CD14-positive monocyte (primary cell): ENCODE results near the gene SAP130. TPM values are rescaled to one million over a fixed set of nuclear protein-coding genes. Genes with fewer than 3 reads are reported as not detected.
A peak's percentile ranks its signal among the peaks of the same experiment; 100 is the strongest.

Experiments
- DNase-seq, 3 donors: peaks; one replicate each; pipeline ENCODE4 v3.0.0-alpha.2; 2011 to 2022
- H2AFZ ChIP-seq: 2 replicates; pipeline ENCODE4 v1.6.0; 2012; ENCODE audit warnings: mild to moderate bottlenecking, low read depth, low read length, inconsistent platforms; ENCODE audit not compliant: insufficient read depth, poor library complexity, severe bottlenecking
- H3K27ac ChIP-seq, 2 donors: 1 replicate in 1 of 2; 2 replicates in 1 of 2; pipeline ENCODE4 v1.5.1; 2012 to 2013; ENCODE audit warnings: low read length in 2 of 2, control low read depth in 1 of 2, inconsistent platforms in 1 of 2, low read depth in 1 of 2, mild to moderate bottlenecking in 1 of 2
- H3K27me3 ChIP-seq, 2 donors: one replicate each; pipeline versions ENCODE4 v1.6.0 to v1.6.1; 2011 to 2013; ENCODE audit warnings: low read length in 2 of 2; ENCODE audit not compliant: control insufficient read depth in 2 of 2, insufficient read depth in 2 of 2
- H3K36me3 ChIP-seq, 2 donors: replicated peaks in 1 of 2; 1 replicate in 1 of 2; 2 replicates in 1 of 2; pipeline versions ENCODE4 v1.5.1 to v1.6.1; 2012 to 2013; ENCODE audit warnings: low read length in 2 of 2, control low read depth in 1 of 2, inconsistent platforms in 1 of 2, mild to moderate bottlenecking in 1 of 2; ENCODE audit not compliant: insufficient read depth in 2 of 2, control insufficient read depth in 1 of 2
- H3K4me1 ChIP-seq, 2 donors: 1 replicate in 1 of 2; 2 replicates in 1 of 2; pipeline versions ENCODE4 v1.5.1 to v1.6.1; 2012 to 2013; ENCODE audit warnings: low read length in 2 of 2, control low read depth in 1 of 2, inconsistent platforms in 1 of 2, mild to moderate bottlenecking in 1 of 2, moderate library complexity in 1 of 2; ENCODE audit not compliant: insufficient read depth in 2 of 2, control insufficient read depth in 1 of 2
- H3K4me2 ChIP-seq: replicated peaks from 2 replicates; pipeline ENCODE3; 2012; ENCODE audit warnings: low read length, moderate library complexity, mild to moderate bottlenecking; ENCODE audit not compliant: poor library complexity, severe bottlenecking; ENCODE audit errors: extremely low read depth
- H3K4me3 ChIP-seq, 3 experiments: fragments of 200-600 bp in 1 of 3; sonication (generic) in 1 of 3; replicated peaks in 1 of 3; 1 replicate in 2 of 3; 2 replicates in 1 of 3; pipeline ENCODE4 v1.5.1; 2011 to 2013; ENCODE audit warnings: low read length in 3 of 3, mild to moderate bottlenecking in 3 of 3, control low read depth in 2 of 3, low read depth in 2 of 3, inconsistent platforms in 1 of 3, moderate library complexity in 1 of 3
- H3K79me2 ChIP-seq: 2 replicates; pipeline ENCODE4 v1.6.0; 2012; ENCODE audit warnings: mild to moderate bottlenecking, control low read depth, inconsistent platforms, low read length, moderate library complexity; ENCODE audit not compliant: insufficient read depth
- H3K9ac ChIP-seq: 2 replicates; pipeline ENCODE4 v1.6.0; 2017; ENCODE audit warnings: low read length, mild to moderate bottlenecking; ENCODE audit not compliant: insufficient read depth, poor library complexity, severe bottlenecking
- H3K9me3 ChIP-seq, 2 donors: replicated peaks in 1 of 2; 1 replicate in 1 of 2; 2 replicates in 1 of 2; pipeline versions ENCODE4 v1.5.1 to v1.6.1; 2012 to 2013; ENCODE audit warnings: low read length in 2 of 2, control low read depth in 1 of 2; ENCODE audit not compliant: control insufficient read depth in 1 of 2, insufficient read depth in 1 of 2
- H4K20me1 ChIP-seq: 2 replicates; pipeline ENCODE4 v1.6.0; 2012; ENCODE audit warnings: mild to moderate bottlenecking, low read length, control low read depth, moderate library complexity; ENCODE audit not compliant: insufficient read depth
- H3K27ac Mint-ChIP-seq, 7 donors: one replicate each; pipeline ENCODE4 v1.8.0; 2020; ENCODE audit warnings: mild to moderate bottlenecking in 7 of 7, mixed read lengths in 7 of 7, moderate library complexity in 6 of 7, inconsistent platforms in 2 of 7
- H3K27me3 Mint-ChIP-seq, 3 donors: one replicate each; pipeline ENCODE4 v1.8.0; 2021 to 2022; ENCODE audit warnings: low read depth in 3 of 3, mild to moderate bottlenecking in 3 of 3, mixed read lengths in 3 of 3, moderate library complexity in 3 of 3, inconsistent platforms in 1 of 3
- H3K36me3 Mint-ChIP-seq, 2 donors: one replicate each; pipeline ENCODE4 v1.8.0; 2020; ENCODE audit warnings: mixed read lengths in 2 of 2, inconsistent platforms in 1 of 2, mild to moderate bottlenecking in 1 of 2
- H3K4me1 Mint-ChIP-seq: one replicate; pipeline ENCODE4 v1.8.0; 2020; ENCODE audit warnings: mild to moderate bottlenecking, mixed read lengths
- H3K4me3 Mint-ChIP-seq, 2 donors: one replicate each; pipeline ENCODE4 v1.8.0; 2020; ENCODE audit warnings: mild to moderate bottlenecking in 2 of 2, mixed read lengths in 2 of 2, moderate library complexity in 1 of 2
- H3K9me3 Mint-ChIP-seq, 7 donors: one replicate each; pipeline ENCODE4 v1.8.0; 2020 to 2022; ENCODE audit warnings: mixed read lengths in 7 of 7, mild to moderate bottlenecking in 6 of 7, moderate library complexity in 6 of 7, inconsistent platforms in 2 of 7
- WGBS: methylation state at CpG from one replicate; pipeline ENCODE4 v1.1.5; 2013; ENCODE audit warnings: missing lambda C conversion rate; ENCODE audit not compliant: insufficient coverage; 5-methylcytosine and 5-hydroxymethylcytosine counted together
- intact Hi-C, 2 donors: fragments of 100-400 bp; cut with micrococcal nuclease; formaldehyde crosslinking; loops; one replicate each; pipeline versions ENCODE4 v1.15.0 to v1.15.1; 2023
- polyA plus RNA-seq, 3 donors: library from polyadenylated mRNA; depleted of rRNA in 1 of 3; unstranded in 2 of 3; stranded (reverse) in 1 of 3; fragments of 300-500 nt in 2 of 3; fragments of >200 nt in 1 of 3; fragmentation: Illumina TruSeq in 2 of 3; gene quantifications; 1 replicate in 2 of 3; 2 replicates in 1 of 3; pipeline ENCODE4 v1.2.3, GENCODE V29; 2012 to 2021
- TF ChIP-seq, protein P1 (sequence below): fragments of 200-600 bp; IDR thresholded peaks from one replicate; pipeline ENCODE4 v1.8.0; 2022; ENCODE audit warnings: antibody characterized with exemption, mild to moderate bottlenecking

SAP130 gene
- polyA plus RNA-seq, 3 donors: 2.8 to 16.4 (median 6.4) TPM

DNA sequence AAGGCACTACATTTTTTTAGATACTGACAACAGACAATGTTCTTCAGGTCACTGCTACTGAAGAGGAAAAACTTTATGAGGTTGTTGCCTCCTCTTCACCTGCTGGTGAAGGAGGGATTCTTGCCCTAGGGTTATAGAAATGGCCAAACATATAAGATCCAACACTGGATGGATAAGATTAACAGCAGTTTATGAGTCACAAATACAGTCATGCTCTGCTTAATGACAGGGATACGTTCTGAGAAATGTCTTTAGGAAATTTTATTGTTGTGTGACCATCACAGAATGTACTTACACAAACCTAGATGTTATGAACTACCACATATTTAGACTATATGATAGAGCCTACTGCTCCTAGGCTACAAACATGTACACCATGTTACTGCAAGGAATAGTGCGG, 84.7 kb downstream of the SAP130 start:
- no peaks in the 10 kb centered on the region for H3K4me1 Mint-ChIP-seq
- H3K36me3 Mint-ChIP-seq: peaks cover 65 to 73% of the 10 kb centered on the region in 2 donors
- DNase-seq: no peak
- no peak overlapping the region for H2AFZ ChIP-seq
- 100% methylated on average over 1 of the region's 2 CpGs for WGBS
- no peaks in the 10 kb centered on the region for H3K4me1 ChIP-seq
- H3K36me3 ChIP-seq: peaks cover 68 to 79% of the 10 kb centered on the region in 2 donors
- H3K27me3 ChIP-seq: no peaks in the 10 kb centered on the region
- TF ChIP-seq, protein P1, sequence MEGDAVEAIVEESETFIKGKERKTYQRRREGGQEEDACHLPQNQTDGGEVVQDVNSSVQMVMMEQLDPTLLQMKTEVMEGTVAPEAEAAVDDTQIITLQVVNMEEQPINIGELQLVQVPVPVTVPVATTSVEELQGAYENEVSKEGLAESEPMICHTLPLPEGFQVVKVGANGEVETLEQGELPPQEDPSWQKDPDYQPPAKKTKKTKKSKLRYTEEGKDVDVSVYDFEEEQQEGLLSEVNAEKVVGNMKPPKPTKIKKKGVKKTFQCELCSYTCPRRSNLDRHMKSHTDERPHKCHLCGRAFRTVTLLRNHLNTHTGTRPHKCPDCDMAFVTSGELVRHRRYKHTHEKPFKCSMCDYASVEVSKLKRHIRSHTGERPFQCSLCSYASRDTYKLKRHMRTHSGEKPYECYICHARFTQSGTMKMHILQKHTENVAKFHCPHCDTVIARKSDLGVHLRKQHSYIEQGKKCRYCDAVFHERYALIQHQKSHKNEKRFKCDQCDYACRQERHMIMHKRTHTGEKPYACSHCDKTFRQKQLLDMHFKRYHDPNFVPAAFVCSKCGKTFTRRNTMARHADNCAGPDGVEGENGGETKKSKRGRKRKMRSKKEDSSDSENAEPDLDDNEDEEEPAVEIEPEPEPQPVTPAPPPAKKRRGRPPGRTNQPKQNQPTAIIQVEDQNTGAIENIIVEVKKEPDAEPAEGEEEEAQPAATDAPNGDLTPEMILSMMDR: no peak
- no peak overlapping the region for H3K4me3 ChIP-seq
- H3K79me2 ChIP-seq: no peaks in the 10 kb centered on the region
- no peaks in the 10 kb centered on the region for H3K9me3 Mint-ChIP-seq
- no peak overlapping the region for H3K9ac ChIP-seq
- H3K27me3 Mint-ChIP-seq: peaks cover 0 to 4% (median 0%) of the 10 kb centered on the region in 3 donors
- intact Hi-C loops: no loop called here
- no peak overlapping the region for H3K27ac Mint-ChIP-seq
- H4K20me1 ChIP-seq: no peaks in the 10 kb centered on the region
- H3K4me2 ChIP-seq: no peak overlapping the region
- no peaks in the 10 kb centered on the region for H3K9me3 ChIP-seq
- H3K4me3 Mint-ChIP-seq: no peak overlapping the region
- H3K27ac ChIP-seq: no peak overlapping the region

DNA sequence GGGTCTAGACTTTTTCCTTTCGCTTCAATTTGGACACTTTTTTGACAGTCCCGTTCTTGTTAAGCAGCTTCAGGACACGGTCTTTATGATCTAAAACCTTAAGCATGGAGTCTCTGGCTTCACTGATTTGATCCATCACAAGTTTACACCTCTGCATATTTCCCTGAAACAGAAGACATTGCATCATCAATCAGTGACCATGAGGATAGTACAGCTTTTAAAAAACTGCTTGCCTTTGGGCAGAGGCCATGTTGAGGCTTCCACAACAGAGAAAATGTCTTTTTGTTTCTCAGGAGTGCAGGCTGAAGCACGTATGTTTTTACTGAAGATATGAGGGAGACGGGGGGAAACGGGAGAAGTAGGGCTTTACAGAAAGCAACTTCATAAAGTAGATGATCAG, 85.9 kb downstream of the SAP130 start:
- whole genome bisulfite sequencing: 100% methylated on average over 3 of the region's 6 CpGs
- TF ChIP-seq, protein P1: no peak
- Histone ChIP-seq H3K27ac (no peak overlapping the region), H3K4me1 (no peaks in the 10 kb centered on the region), H3K4me3 (no peak overlapping the region), H2AFZ (no peak overlapping the region), H3K27me3 (no peaks in the 10 kb centered on the region), H3K36me3 (peaks cover 57 to 67% of the 10 kb centered on the region in 2 donors), H3K79me2 (no peaks in the 10 kb centered on the region), H3K9ac (no peak overlapping the region), H3K9me3 (no peaks in the 10 kb centered on the region), H4K20me1 (no peaks in the 10 kb centered on the region), H3K4me2 (no peak overlapping the region)
- H3K36me3 Mint-ChIP-seq: peaks cover 54 to 63% of the 10 kb centered on the region in 2 donors
- peak overlapping the region in 1 of 7 donors; percentile 3 for H3K27ac Mint-ChIP-seq
- intact Hi-C loops: no loop called here
- no peak for DNase-seq
- H3K4me3 Mint-ChIP-seq: no peak overlapping the region
- no peaks in the 10 kb centered on the region for H3K9me3 Mint-ChIP-seq
- H3K4me1 Mint-ChIP-seq: no peaks in the 10 kb centered on the region
- H3K27me3 Mint-ChIP-seq: peaks cover 0 to 6% (median 0%) of the 10 kb centered on the region in 3 donors
